HG03039 (cell line): ENCODE results near the gene GNAI3.

ENCODE experiments used
- ATAC-seq: cut with Tn5 transposase; IDR thresholded peaks from one replicate; pipeline ENCODE4 v1.9.1; 2021; ENCODE audit warnings: mild to moderate bottlenecking, moderate library complexity; ENCODE audit not compliant: unreplicated experiment

The GNAI3 gene

DNA sequence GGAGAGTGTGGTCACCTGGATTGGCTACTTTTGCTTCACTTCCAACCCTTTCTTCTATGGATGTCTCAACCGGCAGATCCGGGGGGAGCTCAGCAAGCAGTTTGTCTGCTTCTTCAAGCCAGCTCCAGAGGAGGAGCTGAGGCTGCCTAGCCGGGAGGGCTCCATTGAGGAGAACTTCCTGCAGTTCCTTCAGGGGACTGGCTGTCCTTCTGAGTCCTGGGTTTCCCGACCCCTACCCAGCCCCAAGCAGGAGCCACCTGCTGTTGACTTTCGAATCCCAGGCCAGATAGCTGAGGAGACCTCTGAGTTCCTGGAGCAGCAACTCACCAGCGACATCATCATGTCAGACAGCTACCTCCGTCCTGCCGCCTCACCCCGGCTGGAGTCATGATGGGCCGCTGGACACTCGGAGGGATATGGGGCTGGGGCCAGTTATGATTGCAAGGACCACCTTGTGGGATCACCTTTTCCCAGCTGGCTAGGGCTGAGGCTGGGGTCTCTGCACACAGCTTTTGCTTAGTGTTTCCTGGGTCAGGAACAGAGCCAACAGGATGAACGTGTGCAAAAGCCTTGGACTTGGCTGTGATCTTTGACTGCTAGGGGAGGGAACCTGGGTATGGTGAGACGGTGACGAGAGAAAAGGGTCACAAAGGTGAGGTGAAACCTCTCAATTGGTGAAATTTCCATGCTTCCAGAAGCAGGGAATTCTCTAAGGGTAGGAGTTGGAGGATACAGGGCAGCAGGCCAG, 4.3 kb upstream of the GNAI3 start:
- no peak for ATAC-seq

DNA sequence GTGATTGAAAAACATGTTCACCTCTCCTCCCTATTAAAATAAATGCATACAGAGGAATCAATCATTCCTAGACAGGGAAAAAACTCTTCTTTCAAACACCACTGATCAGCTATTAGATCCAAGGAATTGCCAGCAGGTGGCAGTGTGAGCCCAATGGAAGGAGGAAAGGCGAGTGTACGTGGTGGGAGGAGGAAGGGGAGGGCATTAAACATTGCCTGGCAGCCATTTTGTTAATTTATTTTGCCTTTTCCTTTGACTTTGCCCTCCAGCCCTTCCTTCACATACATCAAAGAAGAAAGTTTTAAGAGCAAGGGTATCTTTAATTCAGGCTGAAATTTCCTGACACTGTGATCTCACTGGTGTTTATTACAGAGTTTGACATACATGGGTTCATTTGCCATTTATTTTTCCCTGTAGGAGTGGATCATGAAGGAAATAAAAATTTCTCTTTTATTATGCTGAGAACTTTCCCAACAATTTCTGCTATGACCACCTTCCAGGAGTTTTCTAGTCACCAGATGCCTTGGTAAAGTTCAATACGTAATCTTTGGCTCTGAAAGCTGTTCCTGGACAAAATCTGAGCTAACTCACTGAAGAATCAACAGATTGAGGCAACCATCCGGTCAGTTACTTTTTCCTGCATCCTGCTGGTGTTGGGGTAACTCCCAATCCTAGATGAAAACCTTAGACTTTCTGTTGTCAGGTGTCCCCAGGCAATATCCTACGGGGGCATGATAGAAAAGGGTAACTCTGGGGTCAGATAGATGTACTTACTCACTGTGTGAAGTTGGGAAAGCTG, 1.9 kb upstream of the GNAI3 start:
- ATAC-seq: peak; percentile 34

DNA sequence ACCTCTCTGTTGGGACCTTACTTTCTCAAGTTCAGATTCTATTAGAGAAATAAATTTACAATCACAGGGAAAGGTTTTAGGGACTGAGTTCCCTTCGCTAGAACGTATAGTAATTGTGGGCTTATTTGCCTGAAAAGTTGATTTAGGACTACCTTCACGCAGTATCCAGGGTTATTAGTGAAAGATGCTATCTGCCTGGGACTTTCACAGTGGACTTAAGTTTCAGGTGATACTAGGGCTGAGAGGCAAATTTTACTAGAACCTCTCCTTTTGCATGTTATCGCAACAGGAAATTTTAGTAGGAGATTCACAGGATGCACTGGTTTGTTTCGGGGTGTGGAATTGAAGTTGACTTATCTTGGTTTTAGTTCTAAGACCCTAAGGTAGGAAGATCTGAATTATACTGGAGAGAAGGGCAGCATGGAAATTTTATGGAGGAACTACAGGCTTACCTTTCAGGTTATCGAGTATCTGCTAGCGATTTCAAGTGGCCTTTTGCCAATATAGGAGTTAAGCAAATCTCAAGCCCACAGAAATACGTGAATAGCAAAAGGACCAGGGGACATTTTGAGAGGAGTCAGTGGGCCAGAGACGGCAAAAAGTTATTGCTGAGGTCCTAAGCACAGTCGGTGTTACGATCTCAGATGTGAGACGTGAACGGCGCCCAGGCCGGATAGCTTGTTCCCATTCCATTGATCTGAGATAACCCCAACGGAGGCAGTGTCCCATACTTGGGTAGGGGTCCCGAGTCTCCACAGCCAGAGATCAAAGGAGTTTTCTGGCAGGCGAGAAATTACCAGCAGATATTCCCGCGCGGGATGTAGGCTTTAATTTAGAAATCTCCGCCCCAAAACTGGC, 723 bp upstream of the GNAI3 start:
- ATAC-seq: peak; percentile 7

DNA sequence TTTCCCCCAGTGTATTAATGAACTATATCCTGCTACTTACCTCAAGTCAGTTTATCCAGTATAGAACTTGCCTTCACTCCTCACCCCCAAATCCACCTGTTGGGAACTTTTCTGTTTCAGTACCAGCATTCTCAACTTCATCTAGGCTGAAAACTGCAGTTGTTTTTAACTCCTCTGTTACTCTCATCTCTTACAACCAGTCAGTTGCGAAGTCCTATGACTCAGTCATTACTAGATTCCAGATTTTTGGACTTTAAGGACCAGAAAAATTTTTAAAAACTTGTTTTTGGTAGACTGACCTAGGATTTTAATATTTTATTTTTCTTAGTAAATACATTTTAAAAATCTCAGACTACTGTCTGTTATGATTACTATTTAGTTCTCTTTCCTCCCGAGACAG, 8.1 kb downstream of the GNAI3 start:
- no peak for ATAC-seq

DNA sequence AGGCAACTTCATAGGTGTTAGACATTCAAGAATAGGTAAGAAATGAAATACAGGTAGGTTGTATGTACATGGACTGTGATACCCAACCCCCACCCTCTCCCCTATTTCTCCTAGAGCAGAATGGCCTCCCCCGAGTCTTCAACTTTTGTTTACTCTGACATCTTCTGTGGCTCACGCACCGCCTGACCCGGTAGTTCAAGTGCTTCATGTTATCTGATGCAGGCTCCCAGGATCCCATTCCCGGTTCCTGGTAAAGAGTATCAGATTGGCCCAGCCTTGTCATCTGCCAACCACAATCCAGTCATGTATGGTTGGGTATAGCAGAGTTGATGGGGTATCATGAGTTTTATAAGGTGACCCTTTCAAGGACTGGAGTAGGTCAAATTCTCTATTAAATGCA, 9.1 kb downstream of the GNAI3 start:
- ATAC-seq: no peak

DNA sequence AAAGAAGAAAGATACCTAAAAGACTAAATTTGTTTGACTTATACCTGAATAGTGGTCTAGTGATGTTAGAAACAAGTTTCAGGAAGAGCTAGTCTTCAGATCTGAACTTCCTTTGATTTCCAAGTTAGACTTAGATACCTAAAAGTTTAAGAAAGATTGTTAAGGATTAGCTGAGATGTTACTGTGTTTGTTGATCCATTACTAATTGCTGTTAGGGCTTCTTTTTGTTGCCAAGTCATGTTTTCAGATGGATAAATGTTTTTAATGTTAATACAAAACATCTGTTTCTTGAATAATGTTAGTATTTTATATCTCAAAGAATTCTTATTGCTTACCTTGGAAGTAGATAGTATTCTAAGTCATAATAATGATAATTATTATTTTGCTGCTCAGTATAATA, 11.6 kb downstream of the GNAI3 start:
- no peak for ATAC-seq

DNA sequence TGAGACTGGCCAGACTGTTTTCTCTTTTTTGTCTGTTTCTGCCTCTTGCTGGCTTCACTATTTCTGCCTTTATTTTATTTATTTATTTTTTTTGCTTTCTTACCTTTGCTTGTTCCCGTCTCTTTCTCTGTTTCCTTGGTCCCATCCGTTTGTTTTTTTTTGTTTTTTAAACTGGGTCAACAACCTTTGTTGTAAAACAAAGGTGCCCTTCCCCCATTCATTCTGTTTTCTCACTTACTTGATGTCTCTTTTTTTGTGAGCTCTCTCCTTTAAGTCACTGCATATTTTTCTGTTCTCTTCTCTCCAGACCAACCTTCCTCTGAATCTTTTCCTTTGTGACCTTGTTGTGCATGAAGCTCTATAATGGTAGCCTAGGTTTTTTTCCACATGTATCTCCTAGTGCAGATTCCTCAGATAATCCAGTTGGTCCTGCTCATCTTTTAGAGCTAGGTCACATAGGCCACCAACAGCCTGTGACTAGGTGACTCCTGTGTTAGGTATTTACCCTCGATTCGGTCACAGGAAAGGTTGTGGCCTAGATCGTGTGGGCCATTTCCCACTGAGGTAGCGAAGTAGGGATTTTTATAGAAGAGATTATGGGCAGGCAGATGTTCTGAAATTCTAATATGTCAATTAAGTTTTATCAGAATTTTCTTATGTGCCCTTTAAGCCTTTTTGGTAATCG, 15.9 kb downstream of the GNAI3 start:
- no peak for ATAC-seq

DNA sequence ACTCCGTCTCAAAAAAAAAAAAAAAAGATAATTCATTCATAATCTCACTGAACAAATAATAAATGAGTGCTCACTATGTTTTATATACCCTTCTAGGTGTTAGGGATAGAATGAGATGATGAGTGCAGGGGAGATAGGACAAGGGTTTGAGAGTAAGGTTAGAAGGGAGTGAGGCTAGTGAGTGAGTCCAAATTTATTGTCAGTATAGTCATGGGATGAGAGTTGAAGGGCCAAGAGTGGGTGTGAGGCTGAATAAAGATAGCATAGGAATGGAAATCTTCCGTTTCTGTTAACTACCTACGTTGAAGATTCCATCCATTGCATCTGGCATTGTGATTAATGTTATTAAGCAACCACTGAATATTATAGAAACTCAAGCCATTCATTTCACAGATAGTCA, 16.8 kb downstream of the GNAI3 start:
- no peak for ATAC-seq

DNA sequence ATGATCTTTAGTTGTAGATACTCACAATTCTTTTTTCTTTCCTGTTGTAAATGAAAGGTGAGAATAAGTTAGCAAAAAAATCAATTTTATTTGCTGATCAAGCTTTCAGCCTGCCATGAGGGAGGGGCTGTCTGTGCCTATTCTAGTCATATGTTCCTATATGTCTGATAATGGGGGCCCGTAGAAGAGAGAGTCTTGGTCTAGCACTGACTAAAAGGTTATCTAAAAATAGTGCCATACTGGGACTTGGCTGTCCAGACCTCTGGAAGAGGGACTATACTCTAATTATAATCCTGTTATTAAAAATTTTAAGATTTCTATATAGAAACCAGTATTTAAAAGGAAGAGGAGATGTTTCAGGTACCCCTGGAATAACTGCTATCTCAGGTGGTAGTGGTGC, 18.6 kb downstream of the GNAI3 start:
- no peak for ATAC-seq

DNA sequence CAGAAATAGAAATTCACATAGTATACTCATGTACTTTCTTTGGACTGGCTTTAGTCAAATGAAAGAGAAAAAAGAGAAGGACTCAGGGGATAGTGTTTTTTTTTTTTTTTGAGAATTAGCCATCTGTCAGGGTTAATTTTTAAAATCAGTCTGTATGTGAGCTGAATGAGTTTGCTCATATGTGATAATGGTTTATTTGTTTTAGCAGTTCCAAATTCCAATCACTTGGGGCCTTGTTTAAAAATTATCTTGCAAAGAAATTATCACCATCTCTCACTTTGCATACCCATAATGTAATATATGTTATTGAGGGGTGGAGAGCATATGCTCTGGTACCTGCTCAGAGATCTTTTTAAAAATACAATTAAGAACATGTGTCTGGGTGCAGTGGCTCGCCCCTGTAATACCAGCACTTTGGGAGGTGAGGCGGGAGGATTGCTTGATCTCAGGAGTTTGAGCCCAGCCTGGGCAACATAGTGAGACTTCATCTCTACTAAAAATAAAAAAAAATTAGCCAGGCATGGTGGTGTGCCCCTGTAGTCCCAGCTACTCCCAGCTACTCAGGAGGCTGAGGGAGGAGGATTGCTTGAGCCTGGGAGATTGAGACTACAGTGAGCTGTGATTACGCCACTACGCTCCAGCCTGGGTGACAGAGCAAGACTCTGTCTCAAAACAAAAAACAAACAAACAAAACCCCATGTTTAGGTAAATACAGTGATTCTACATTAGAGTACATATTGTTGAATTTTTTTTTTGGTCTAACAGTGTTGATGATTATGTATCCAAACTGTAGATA, 19.7 kb downstream of the GNAI3 start:
- ATAC-seq: no peak

DNA sequence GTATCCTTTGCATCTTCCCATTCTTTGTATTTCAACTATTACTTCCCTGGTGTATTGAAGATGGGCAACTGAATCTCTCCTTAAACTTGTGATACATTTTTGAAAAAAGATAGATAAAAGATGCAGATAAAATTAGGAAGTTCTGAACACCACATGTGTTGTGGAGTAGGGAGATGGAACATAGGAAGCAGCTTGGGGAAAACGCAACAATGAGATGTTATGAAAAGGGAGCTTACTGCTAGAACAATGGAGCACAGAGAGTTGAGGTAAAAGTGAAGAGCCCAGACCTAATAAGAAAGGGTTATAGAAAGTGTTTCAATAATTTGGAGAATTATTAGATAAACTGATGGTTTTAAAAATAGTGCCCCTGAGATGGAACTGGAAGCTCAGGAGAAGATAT, 20.9 kb downstream of the GNAI3 start:
- ATAC-seq: no peak

DNA sequence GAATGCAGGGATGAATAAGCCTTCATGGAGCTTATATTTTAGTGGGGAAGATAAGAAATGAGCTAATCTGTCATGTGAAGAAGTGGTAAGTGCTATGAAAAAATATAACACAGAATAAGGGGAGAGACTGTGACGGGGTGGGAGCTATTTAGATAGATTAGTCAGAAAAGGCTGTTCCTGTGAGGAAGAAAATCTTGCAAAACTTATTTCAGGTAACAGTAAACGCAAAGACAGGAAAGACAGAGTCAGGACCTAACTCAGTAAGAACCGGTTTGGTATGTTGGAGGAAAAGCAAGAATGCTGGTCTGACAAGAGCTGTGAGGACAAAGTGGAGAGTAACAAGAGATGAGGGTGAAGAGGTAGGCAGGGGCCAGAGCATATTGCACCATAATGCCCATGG, 22.0 kb downstream of the GNAI3 start:
- no peak for ATAC-seq

DNA sequence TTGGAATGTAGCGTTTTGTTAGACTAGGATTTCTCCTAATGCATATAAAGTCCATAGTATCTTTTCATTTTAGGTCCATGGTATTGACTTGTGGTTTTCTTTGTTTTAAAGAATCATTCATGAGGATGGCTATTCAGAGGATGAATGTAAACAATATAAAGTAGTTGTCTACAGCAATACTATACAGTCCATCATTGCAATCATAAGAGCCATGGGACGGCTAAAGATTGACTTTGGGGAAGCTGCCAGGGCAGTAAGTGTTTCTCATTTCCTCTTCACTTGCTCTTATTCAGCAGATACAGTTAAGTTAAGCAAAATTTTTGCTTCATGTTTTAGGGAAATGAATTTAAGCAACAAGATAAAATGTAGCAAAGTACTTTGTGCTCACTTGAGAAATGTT, 25.4 kb downstream of the GNAI3 start:
- no peak for ATAC-seq

DNA sequence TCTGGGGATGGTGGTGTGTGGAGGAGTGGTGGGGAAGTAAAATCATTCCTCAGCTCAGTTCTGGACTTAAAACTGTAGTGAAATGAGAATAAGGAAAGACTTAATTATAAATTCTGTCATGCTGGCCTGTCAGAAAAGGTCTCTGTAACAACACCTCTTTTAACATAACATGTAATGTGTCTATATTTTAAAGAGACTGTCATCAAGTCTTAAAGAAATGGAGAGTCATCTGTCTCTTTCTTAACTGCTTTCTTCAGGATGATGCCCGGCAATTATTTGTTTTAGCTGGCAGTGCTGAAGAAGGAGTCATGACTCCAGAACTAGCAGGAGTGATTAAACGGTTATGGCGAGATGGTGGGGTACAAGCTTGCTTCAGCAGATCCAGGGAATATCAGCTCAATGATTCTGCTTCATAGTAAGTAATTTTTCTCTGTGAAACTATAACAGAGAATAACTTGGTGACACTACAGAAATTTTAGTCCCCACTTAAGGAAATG, 30.6 kb downstream of the GNAI3 start:
- no peak for ATAC-seq

DNA sequence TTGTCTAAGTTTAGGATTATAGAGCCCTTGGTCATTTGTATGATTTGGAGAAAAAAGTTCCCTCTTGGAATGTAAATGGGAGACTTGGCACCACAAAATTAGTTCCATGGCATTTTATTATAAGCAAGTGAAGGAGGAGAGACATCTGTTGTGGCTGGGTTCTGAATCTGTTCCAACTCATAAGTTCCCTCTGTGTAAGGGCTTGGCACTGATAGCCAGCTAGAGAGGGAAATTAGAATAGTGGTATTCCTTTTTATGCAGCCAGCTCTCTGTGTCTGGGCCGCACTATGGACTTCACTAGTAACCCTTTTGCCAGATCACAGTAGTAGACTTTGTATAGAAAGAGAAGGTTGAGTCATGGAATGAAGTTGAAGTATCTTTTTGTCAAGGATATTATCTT, 31.1 kb downstream of the GNAI3 start:
- ATAC-seq: no peak

DNA sequence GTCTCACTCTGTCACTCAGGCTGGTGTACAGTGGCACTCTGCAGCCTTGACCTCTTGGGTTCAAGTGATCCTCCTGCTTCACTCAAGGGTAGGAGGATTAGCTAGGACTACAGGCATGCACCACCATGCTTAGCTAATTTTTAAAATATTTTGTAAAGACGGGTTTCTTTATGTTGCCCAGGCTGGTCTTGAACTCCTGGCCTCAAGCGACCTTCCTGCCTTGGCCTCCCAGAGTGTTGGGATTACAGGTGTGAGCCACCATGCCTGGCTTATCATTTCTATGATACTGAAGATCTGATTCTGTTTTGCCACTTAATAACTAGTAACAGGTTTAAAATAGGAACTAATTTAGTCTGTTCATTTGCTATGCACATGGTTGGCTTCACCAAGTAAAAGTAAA, 33.6 kb downstream of the GNAI3 start:
- ATAC-seq: no peak

DNA sequence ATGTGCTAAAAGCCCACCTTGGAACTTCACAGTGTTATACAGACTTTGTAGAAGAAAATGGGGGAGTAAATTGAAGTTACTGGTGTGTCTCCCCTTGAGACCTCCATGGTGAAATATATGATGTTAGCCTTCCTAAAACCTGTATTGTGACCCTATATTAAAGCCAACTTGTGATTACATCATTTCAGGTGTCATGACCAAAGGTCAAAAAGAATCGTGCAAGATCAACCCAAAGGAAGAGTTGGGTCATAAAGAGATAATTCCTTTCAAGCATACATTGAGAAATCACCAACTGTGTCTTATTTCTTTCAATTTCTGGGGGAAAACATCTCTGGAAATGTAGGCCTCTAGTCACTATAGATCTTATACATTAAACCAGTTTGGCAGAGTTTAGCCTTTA, 36.4 kb downstream of the GNAI3 start:
- ATAC-seq: no peak

DNA sequence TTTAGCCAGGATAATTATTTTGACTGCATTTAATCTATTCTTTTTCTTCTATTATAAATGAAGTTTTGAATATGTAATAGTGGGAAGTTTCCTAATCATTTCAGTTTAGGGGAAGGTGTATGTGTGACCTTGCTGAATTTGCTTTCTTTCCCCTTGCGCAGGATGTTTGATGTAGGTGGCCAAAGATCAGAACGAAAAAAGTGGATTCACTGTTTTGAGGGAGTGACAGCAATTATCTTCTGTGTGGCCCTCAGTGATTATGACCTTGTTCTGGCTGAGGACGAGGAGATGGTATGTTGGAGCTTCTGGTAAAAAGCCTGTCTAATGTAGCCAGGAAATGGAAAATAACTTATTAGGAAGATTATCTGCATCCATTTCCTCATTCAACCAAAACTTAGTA, 37.6 kb downstream of the GNAI3 start:
- no peak for ATAC-seq

DNA sequence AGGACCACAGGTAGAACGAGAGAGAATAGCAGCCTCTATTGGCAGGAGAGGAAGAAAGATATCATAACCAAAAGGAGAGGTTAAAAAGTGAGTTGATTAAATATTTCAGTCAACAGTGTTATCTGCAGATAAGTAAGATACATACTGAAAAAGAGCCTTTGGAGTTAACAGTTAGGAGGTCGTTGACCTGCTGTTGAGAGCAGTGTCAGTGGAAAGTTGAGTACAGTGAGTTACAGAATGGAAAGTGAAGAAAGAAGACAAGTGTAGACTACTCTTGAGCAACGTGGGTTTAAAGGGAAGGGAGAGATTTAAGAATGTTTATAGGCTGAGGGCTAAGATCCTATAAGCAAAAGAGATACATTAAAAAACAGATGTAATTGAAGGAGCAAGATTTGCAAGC, 40.8 kb downstream of the GNAI3 start:
- no peak for ATAC-seq

DNA sequence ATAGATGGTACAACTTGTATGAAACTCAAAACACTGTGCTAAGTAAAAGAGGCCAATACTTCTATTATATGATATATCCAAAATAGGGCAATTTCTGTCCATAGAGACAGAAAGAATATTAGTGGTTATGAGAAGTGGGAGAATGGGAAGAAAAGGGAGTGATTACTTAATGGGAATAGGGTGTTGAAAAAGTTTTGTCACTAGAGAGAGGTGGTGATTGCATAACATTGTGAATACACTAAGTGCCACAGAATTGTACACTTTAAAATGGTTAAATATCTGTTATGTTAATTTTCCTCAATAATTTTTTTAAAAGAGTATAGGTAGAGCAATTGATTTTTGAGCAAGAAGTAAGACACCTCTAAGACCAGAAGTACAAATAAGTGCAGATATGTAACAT, 41.3 kb downstream of the GNAI3 start:
- ATAC-seq: no peak
